HG02970 (cell line): ENCODE measurements around the gene BRPF1.

Experiments used
- ATAC-seq: cut with Tn5 transposase; IDR thresholded peaks from one replicate; pipeline ENCODE4 v1.9.1; 2021; ENCODE audit warnings: mild to moderate bottlenecking, moderate library complexity, moderate number of reproducible peaks; ENCODE audit not compliant: unreplicated experiment, low FRiP score

The BRPF1 gene

GRCh38 chr3:9731206-9732079 is at the start of gene BRPF1:
Gene BRPF1 (plus strand): TSS chr3:9731735. CDS start chr3:9734141, 2,406 bp downstream.
- ATAC-seq = peak; percentile 87

- no peak for ATAC-seq
These were observed 49.4 kb upstream of the BRPF1 start for GRCh38 chr3:9682096-9682495.

GRCh38 chr3:9683426-9683825 is 48.1 kb upstream of the BRPF1 start:
- ATAC-seq = no peak

GRCh38 chr3:9685216-9686049 is 46.1 kb upstream of the BRPF1 start:
- ATAC-seq = no peak

GRCh38 chr3:9686050-9686550 is 45.4 kb upstream of the BRPF1 start:
- ATAC-seq = no peak

GRCh38 chr3:9686703-9687102 is 44.8 kb upstream of the BRPF1 start:
- no peak for ATAC-seq

- ATAC-seq = no peak
These were observed 44.0 kb upstream of the BRPF1 start for GRCh38 chr3:9687514-9687913.

GRCh38 chr3:9688961-9689360 is 42.6 kb upstream of the BRPF1 start:
- no peak for ATAC-seq

- no peak for ATAC-seq
These were observed 41.8 kb upstream of the BRPF1 start for GRCh38 chr3:9689757-9690156.

GRCh38 chr3:9690451-9691450 is 40.8 kb upstream of the BRPF1 start:
- peak; percentile 55 for ATAC-seq

GRCh38 chr3:9691636-9692035 is 39.9 kb upstream of the BRPF1 start:
- ATAC-seq = no peak

GRCh38 chr3:9692416-9692815 is 39.1 kb upstream of the BRPF1 start:
- no peak for ATAC-seq

GRCh38 chr3:9695345-9695744 is 36.2 kb upstream of the BRPF1 start:
- ATAC-seq = no peak

GRCh38 chr3:9695746-9696145 is 35.8 kb upstream of the BRPF1 start:
- ATAC-seq = no peak

GRCh38 chr3:9696480-9697220 is 34.9 kb upstream of the BRPF1 start:
- ATAC-seq = no peak

- ATAC-seq = no peak
These were observed 33.6 kb upstream of the BRPF1 start for GRCh38 chr3:9697892-9698291.

- ATAC-seq = no peak
These were observed 33.2 kb upstream of the BRPF1 start for GRCh38 chr3:9698293-9698692.

GRCh38 chr3:9700536-9700935 is 31.0 kb upstream of the BRPF1 start:
- ATAC-seq = no peak

GRCh38 chr3:9701006-9701405 is 30.5 kb upstream of the BRPF1 start:
- no peak for ATAC-seq
